ENCODE data around the gene SLC25A42. TPM values are rescaled to one million over a fixed set of nuclear protein-coding genes. Genes with fewer than 3 reads are reported as not detected.

The SLC25A42 gene
- total and polyA plus RNA-seq, 2 of the 13 experiments (the other 11 are each of a cell fraction or from before 2014, with no cell fraction given): 12.8 to 18.3 TPM

- TF ChIP-seq PRMT3 (CRISPR knock-in tag; IDR thresholded peaks at IDR 0.05; ENCODE audit: borderline replicate concordance, low read depth) (no peak), PHF8 (CRISPR knock-in tag; IDR thresholded peaks at IDR 0.05) (peak; percentile 92), HINFP (CRISPR knock-in tag; IDR thresholded peaks at IDR 0.05; ENCODE audit: low read depth) (peak; percentile 98), FOXC1 (CRISPR knock-in tag; IDR thresholded peaks at IDR 0.05; ENCODE audit: borderline replicate concordance) (peak; percentile 95), RAD51 (IDR thresholded peaks at IDR 0.05; ENCODE audit: borderline replicate concordance) (no peak), ZNF503 (CRISPR knock-in tag; IDR thresholded peaks at IDR 0.05) (0 out of 2 replicates have a peak, but pooled peaks have one; percentile 16), ZNF841 (CRISPR knock-in tag; IDR thresholded peaks at IDR 0.05; ENCODE audit: borderline replicate concordance) (peak; percentile 94; the same call in 1 of the 2 replicates), ZNF12 (CRISPR knock-in tag; IDR thresholded peaks at IDR 0.05) (peak; percentile 78), MEF2D (CRISPR knock-in tag; IDR thresholded peaks at IDR 0.05) (peak; percentile 56; the same call in 1 of the 2 replicates), MEIS1 (CRISPR knock-in tag; IDR thresholded peaks at IDR 0.05; ENCODE audit: borderline replicate concordance) (no peak), GMEB1 (CRISPR knock-in tag; IDR thresholded peaks at IDR 0.05; ENCODE audit: borderline replicate concordance) (peak; percentile 81; the same call in 1 of the 2 replicates), ZNF362 (CRISPR knock-in tag; IDR thresholded peaks at IDR 0.05; ENCODE audit: borderline replicate concordance) (peak; percentile 76; the same call in 1 of the 2 replicates), RARG (CRISPR knock-in tag; IDR thresholded peaks at IDR 0.05; ENCODE audit: low read depth) (no peak), XBP1 (CRISPR knock-in tag; IDR thresholded peaks at IDR 0.05) (no peak), REXO4 (CRISPR knock-in tag; IDR thresholded peaks at IDR 0.05; ENCODE audit: borderline replicate concordance) (0 out of 2 replicates have a peak, but pooled peaks have one; percentile 37), RFXANK (CRISPR knock-in tag; IDR thresholded peaks at IDR 0.05) (peak; percentile 63; the same call in 1 of the 2 replicates)
- TF ChIP-seq, protein P1, sequence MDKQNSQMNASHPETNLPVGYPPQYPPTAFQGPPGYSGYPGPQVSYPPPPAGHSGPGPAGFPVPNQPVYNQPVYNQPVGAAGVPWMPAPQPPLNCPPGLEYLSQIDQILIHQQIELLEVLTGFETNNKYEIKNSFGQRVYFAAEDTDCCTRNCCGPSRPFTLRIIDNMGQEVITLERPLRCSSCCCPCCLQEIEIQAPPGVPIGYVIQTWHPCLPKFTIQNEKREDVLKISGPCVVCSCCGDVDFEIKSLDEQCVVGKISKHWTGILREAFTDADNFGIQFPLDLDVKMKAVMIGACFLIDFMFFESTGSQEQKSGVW (CRISPR knock-in tag; IDR thresholded peaks at IDR 0.05; ENCODE audit: borderline replicate concordance): no peak
- TF ChIP-seq, protein P2, sequence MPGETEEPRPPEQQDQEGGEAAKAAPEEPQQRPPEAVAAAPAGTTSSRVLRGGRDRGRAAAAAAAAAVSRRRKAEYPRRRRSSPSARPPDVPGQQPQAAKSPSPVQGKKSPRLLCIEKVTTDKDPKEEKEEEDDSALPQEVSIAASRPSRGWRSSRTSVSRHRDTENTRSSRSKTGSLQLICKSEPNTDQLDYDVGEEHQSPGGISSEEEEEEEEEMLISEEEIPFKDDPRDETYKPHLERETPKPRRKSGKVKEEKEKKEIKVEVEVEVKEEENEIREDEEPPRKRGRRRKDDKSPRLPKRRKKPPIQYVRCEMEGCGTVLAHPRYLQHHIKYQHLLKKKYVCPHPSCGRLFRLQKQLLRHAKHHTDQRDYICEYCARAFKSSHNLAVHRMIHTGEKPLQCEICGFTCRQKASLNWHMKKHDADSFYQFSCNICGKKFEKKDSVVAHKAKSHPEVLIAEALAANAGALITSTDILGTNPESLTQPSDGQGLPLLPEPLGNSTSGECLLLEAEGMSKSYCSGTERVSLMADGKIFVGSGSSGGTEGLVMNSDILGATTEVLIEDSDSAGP (CRISPR knock-in tag; IDR thresholded peaks at IDR 0.05; ENCODE audit: borderline replicate concordance): peak; percentile 78; the same call in 1 of the 2 replicates
These were observed 30.2 kb upstream of the SLC25A42 start, which contains the start of the genes ARMC6 and SUGP2 (continued) for GRCh38 chr19:19033426-19034203.

Data from HepG2 (cell line).